Neural cell (in vitro differentiated cells): ENCODE results near the gene SLC29A3. TPM values are rescaled to one million over a fixed set of nuclear protein-coding genes. Genes with fewer than 3 reads are reported as not detected.

Experiments
- H2AFZ ChIP-seq: fragments of 200-600, 300-800 bp; sonication (generic), shearing (Covaris generic); 2 replicates; pipeline ENCODE4 v1.6.0; 2014; ENCODE audit warnings: low read depth, mild to moderate bottlenecking, antibody characterized with exemption, low read length, moderate library complexity
- H3F3A ChIP-seq: fragments of 200-600 bp; shearing (Covaris generic); 2 replicates; pipeline ENCODE4 v1.6.1; 2016; ENCODE audit warnings: mild to moderate bottlenecking, moderate library complexity, mixed read lengths, antibody characterized with exemption, low read length; ENCODE audit not compliant: insufficient read depth, poor library complexity, severe bottlenecking
- H3K27ac ChIP-seq: fragments of 200-600, 300-800 bp; sonication (generic), shearing (Covaris generic); 2 replicates; pipeline ENCODE4 v1.5.1; 2014; ENCODE audit warnings: mild to moderate bottlenecking, low read length, moderate library complexity
- H3K27me3 ChIP-seq: fragments of 300-800, 200-600 bp; sonication (generic), shearing (Covaris generic); 2 replicates; pipeline ENCODE4 v1.6.0; 2014; ENCODE audit warnings: mild to moderate bottlenecking, low read depth, low read length, moderate library complexity; ENCODE audit not compliant: insufficient read depth
- H3K36me3 ChIP-seq: fragments of 300-800, 200-600 bp; sonication (generic), shearing (Covaris generic); 2 replicates; pipeline ENCODE4 v1.5.1; 2014; ENCODE audit warnings: mild to moderate bottlenecking, antibody characterized with exemption, low read length, moderate library complexity; ENCODE audit not compliant: insufficient read depth
- H3K4me2 ChIP-seq: fragments of 300-800, 200-600 bp; sonication (generic), shearing (Covaris generic); 2 replicates; pipeline ENCODE4 v1.6.0; 2014; ENCODE audit warnings: mild to moderate bottlenecking, low read length
- H3K4me3 ChIP-seq: fragments of 300-800, 200-600 bp; sonication (generic), shearing (Covaris generic); 2 replicates; pipeline ENCODE4 v1.5.1; 2014; ENCODE audit warnings: mild to moderate bottlenecking, low read length, moderate library complexity
- H3K79me2 ChIP-seq: fragments of 200-600 bp; shearing (Covaris generic); replicated peaks from 2 replicates; pipeline ENCODE4 v1.6.0; 2014; ENCODE audit warnings: mild to moderate bottlenecking, low read length, moderate library complexity; ENCODE audit not compliant: insufficient read depth
- H3K9ac ChIP-seq: fragments of 300-800, 200-600 bp; sonication (generic), shearing (Covaris generic); 2 replicates; pipeline ENCODE4 v1.6.1; 2016; ENCODE audit warnings: mild to moderate bottlenecking, low read length, mixed read lengths
- H3K9me2 ChIP-seq: fragments of 200-600 bp; shearing (Covaris generic); 2 replicates; pipeline ENCODE4 v1.6.1; 2016; ENCODE audit warnings: mild to moderate bottlenecking, low read length, mixed read lengths; ENCODE audit not compliant: insufficient read depth
- H3K9me3 ChIP-seq: fragments of 200-600, 300-800 bp; sonication (generic), shearing (Covaris generic); 2 replicates; pipeline ENCODE4 v1.6.1; 2016; ENCODE audit warnings: mild to moderate bottlenecking, mixed run types, low read length, moderate library complexity, mixed read lengths
- H4K20me1 ChIP-seq: fragments of 200-600 bp; shearing (Covaris generic); 2 replicates; pipeline ENCODE4 v1.6.1; 2016; ENCODE audit warnings: mild to moderate bottlenecking, mixed run types; ENCODE audit not compliant: insufficient read depth
- EP300 ChIP-seq: fragments of 450-650 bp; conservative IDR thresholded peaks from 2 replicates; pipeline ENCODE4 v1.6.1; 2014; ENCODE audit warnings: antibody characterized with exemption, mild to moderate bottlenecking, moderate library complexity; ENCODE audit not compliant: poor library complexity, severe bottlenecking
- EZH2 ChIP-seq: fragments of 200-600, 300-800 bp; shearing (Covaris generic), sonication (generic); IDR thresholded peaks from 2 replicates; pipeline ENCODE4 v1.6.1; 2014; ENCODE audit warnings: antibody characterized with exemption, low read length, borderline replicate concordance, mild to moderate bottlenecking; ENCODE audit not compliant: insufficient read depth, poor library complexity, severe bottlenecking
- MXI1 ChIP-seq: fragments of 450-650 bp; conservative IDR thresholded peaks from 2 replicates; pipeline ENCODE4 v1.6.1; 2014; ENCODE audit warnings: antibody characterized with exemption, mild to moderate bottlenecking; ENCODE audit not compliant: poor library complexity, severe bottlenecking
- POLR2AphosphoS5 ChIP-seq: IDR thresholded peaks from 2 replicates; pipeline ENCODE4 v1.6.1; 2012
- RAD21 ChIP-seq: fragments of 450-650 bp; conservative IDR thresholded peaks from 2 replicates; pipeline ENCODE4 v1.6.1; 2014; ENCODE audit warnings: antibody characterized with exemption, mild to moderate bottlenecking, moderate library complexity
- SMC3 ChIP-seq: fragments of 450-650 bp; conservative IDR thresholded peaks from 2 replicates; pipeline ENCODE4 v1.6.1; 2014; ENCODE audit warnings: antibody characterized with exemption, mild to moderate bottlenecking, moderate library complexity; ENCODE audit not compliant: poor library complexity
- TAF1 ChIP-seq: IDR thresholded peaks from 2 replicates; pipeline ENCODE4 v1.6.1; 2012; ENCODE audit warnings: low read depth
- polyA plus RNA-seq: library from polyadenylated mRNA; depleted of rRNA; stranded (reverse); fragments of >200 nt; gene quantifications from 2 replicates; pipeline ENCODE4 v1.2.3, GENCODE V29; 2014
- TF ChIP-seq, protein P1 (sequence below): fragments of 450-650 bp; IDR thresholded peaks from 2 replicates; pipeline ENCODE4 v1.5.1; 2014; ENCODE audit warnings: antibody characterized with exemption, mild to moderate bottlenecking, moderate library complexity; ENCODE audit not compliant: poor library complexity, severe bottlenecking
- TF ChIP-seq, protein P2 (sequence below): IDR thresholded peaks from 2 replicates; pipeline ENCODE4 v1.6.1; 2012; ENCODE audit warnings: borderline replicate concordance

The SLC29A3 gene
- polyA plus RNA-seq, 1 donor from 2014 or later = 2.3 TPM

DNA sequence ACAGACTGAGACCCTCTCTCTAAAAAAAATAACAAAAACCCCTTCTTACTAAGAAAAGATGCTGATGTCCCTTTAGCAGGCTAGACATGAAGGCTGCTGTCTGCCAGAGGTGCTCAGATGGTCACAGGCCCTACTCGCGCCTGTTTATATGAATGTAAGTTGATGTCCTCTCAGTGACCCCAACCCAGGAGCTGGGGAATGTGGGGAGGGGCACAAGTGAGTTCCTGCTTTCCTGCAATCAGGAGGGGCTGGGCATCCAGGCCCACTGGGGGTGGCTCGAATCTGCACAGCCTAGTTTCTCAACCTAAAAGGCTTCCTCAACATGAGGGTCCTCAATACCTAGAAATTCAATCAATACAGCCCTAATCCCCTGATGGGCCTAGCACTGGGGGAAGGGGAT lies 12.1 kb upstream of the SLC29A3 start:
- Histone ChIP-seq H3F3A (no peaks in the 10 kb centered on the region), H3K9me3 (no peaks in the 10 kb centered on the region), H3K4me2 (no peak overlapping the region), H3K9ac (no peak overlapping the region), H3K79me2 (no peaks in the 10 kb centered on the region), H3K27me3 (no peaks in the 10 kb centered on the region), H2AFZ (no peak overlapping the region), H3K9me2 (no peaks in the 10 kb centered on the region), H3K4me3 (no peak overlapping the region), H4K20me1 (no peaks in the 10 kb centered on the region), H3K36me3 (no peaks in the 10 kb centered on the region), H3K27ac (no peak overlapping the region)
- no peak for TF ChIP-seq EP300

DNA sequence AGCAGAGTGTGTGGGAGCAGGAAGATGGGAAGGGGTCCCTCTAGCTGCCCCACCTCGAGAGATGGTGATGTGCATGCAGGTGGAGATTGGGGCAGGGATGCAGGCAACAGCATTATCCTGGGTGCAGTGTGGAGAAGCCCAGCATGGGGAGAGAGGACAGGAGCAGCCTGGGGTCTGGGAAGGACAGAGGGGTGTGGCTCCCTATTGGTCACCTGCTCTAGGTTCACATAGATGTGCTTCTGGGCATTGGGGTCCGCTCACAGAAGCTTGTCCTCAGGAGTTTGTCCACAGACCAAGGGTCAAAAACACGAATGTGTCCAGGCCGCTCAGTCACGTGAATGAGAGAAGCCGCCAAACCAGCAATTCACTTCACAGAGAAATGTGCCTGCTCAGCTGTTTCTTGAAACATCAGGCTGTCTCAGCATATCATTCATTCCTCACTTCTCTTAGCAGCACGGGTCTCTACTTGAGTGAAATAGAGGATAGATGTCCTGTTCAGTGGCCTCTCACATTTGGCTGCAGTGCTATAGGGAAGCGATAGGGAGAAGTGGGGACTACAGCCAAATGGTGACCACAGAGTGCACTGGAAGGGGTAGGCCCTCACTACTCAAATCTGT lies 11.5 kb upstream of the SLC29A3 start:
- no peak for TF ChIP-seq TAF1
- TF ChIP-seq RAD21 = no peak
- TF ChIP-seq EP300 = no peak
- TF ChIP-seq, protein P1, sequence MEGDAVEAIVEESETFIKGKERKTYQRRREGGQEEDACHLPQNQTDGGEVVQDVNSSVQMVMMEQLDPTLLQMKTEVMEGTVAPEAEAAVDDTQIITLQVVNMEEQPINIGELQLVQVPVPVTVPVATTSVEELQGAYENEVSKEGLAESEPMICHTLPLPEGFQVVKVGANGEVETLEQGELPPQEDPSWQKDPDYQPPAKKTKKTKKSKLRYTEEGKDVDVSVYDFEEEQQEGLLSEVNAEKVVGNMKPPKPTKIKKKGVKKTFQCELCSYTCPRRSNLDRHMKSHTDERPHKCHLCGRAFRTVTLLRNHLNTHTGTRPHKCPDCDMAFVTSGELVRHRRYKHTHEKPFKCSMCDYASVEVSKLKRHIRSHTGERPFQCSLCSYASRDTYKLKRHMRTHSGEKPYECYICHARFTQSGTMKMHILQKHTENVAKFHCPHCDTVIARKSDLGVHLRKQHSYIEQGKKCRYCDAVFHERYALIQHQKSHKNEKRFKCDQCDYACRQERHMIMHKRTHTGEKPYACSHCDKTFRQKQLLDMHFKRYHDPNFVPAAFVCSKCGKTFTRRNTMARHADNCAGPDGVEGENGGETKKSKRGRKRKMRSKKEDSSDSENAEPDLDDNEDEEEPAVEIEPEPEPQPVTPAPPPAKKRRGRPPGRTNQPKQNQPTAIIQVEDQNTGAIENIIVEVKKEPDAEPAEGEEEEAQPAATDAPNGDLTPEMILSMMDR = no peak
- TF ChIP-seq MXI1 = no peak
- no peak for TF ChIP-seq POLR2AphosphoS5
- TF ChIP-seq, protein P2, sequence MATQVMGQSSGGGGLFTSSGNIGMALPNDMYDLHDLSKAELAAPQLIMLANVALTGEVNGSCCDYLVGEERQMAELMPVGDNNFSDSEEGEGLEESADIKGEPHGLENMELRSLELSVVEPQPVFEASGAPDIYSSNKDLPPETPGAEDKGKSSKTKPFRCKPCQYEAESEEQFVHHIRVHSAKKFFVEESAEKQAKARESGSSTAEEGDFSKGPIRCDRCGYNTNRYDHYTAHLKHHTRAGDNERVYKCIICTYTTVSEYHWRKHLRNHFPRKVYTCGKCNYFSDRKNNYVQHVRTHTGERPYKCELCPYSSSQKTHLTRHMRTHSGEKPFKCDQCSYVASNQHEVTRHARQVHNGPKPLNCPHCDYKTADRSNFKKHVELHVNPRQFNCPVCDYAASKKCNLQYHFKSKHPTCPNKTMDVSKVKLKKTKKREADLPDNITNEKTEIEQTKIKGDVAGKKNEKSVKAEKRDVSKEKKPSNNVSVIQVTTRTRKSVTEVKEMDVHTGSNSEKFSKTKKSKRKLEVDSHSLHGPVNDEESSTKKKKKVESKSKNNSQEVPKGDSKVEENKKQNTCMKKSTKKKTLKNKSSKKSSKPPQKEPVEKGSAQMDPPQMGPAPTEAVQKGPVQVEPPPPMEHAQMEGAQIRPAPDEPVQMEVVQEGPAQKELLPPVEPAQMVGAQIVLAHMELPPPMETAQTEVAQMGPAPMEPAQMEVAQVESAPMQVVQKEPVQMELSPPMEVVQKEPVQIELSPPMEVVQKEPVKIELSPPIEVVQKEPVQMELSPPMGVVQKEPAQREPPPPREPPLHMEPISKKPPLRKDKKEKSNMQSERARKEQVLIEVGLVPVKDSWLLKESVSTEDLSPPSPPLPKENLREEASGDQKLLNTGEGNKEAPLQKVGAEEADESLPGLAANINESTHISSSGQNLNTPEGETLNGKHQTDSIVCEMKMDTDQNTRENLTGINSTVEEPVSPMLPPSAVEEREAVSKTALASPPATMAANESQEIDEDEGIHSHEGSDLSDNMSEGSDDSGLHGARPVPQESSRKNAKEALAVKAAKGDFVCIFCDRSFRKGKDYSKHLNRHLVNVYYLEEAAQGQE = no peak
- no peak for TF ChIP-seq EZH2
- TF ChIP-seq SMC3 = no peak
- Histone ChIP-seq H3K9ac (no peak overlapping the region), H3K4me3 (no peak overlapping the region), H3F3A (no peaks in the 10 kb centered on the region), H3K79me2 (no peaks in the 10 kb centered on the region), H3K27ac (no peak overlapping the region), H3K4me2 (no peak overlapping the region), H3K9me3 (no peaks in the 10 kb centered on the region), H2AFZ (no peak overlapping the region), H3K27me3 (no peaks in the 10 kb centered on the region), H4K20me1 (no peaks in the 10 kb centered on the region), H3K9me2 (no peaks in the 10 kb centered on the region), H3K36me3 (no peaks in the 10 kb centered on the region)

DNA sequence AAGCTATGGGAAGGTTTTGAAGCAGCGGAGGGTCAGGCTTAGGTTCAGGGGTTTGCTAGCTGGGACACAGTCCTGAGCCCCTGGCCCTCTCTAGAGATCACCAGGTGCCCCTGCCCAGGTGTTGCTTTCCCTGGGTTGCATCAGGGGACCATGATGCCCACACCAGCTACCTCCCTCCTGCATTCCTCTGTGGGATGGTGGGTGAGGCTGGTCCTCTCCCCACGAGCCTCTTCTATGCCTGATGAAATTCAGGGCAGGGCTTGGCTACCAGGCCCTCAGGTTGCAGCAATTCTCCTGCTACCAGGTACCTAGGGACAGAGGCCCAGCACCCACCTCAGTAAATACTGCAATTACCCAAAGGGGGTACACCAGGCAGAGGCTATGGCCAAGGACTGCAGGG lies 10.8 kb upstream of the SLC29A3 start:
- Histone ChIP-seq H3K9ac (no peak overlapping the region), H4K20me1 (no peaks in the 10 kb centered on the region), H3K4me3 (no peak overlapping the region), H3K79me2 (no peaks in the 10 kb centered on the region), H3K4me2 (no peak overlapping the region), H2AFZ (no peak overlapping the region), H3K27ac (no peak overlapping the region), H3K9me3 (no peaks in the 10 kb centered on the region), H3K9me2 (no peaks in the 10 kb centered on the region), H3K27me3 (no peaks in the 10 kb centered on the region), H3K36me3 (no peaks in the 10 kb centered on the region), H3F3A (no peaks in the 10 kb centered on the region)
- TF ChIP-seq, protein P1 = no peak
- TF ChIP-seq POLR2AphosphoS5 = no peak
- no peak for TF ChIP-seq MXI1
- no peak for TF ChIP-seq RAD21
- TF ChIP-seq EZH2 = no peak
- TF ChIP-seq, protein P2 = no peak
- TF ChIP-seq SMC3 = no peak
- TF ChIP-seq TAF1 = no peak
- TF ChIP-seq EP300 = no peak
